HG02798 (cell line): ENCODE data around the gene NKX6-2.

Experiments used
- ATAC-seq: cut with Tn5 transposase; IDR thresholded peaks from one replicate; pipeline ENCODE4 v1.9.1; 2021; ENCODE audit warnings: mild to moderate bottlenecking; ENCODE audit not compliant: unreplicated experiment, poor library complexity

The NKX6-2 gene

DNA sequence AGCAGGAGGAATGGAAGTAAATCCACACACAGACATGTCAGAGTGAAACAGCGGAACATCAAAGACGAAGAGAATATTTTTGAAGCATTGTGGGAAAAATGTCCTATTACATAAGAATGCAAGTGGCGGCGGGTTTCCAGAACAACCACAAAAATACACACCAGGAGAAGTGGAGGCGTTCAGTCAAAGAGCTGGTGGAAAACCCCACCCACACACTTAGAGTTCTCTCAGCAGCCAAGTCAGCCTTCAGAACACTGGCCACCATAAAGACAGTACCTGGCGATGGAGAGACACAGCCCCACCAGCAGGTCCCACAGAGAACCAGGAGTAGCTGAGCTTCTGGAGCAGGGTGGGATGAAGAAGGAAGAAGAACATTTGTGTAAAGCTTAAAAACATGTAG, 23.7 kb downstream of the NKX6-2 start:
- no peak for ATAC-seq

DNA sequence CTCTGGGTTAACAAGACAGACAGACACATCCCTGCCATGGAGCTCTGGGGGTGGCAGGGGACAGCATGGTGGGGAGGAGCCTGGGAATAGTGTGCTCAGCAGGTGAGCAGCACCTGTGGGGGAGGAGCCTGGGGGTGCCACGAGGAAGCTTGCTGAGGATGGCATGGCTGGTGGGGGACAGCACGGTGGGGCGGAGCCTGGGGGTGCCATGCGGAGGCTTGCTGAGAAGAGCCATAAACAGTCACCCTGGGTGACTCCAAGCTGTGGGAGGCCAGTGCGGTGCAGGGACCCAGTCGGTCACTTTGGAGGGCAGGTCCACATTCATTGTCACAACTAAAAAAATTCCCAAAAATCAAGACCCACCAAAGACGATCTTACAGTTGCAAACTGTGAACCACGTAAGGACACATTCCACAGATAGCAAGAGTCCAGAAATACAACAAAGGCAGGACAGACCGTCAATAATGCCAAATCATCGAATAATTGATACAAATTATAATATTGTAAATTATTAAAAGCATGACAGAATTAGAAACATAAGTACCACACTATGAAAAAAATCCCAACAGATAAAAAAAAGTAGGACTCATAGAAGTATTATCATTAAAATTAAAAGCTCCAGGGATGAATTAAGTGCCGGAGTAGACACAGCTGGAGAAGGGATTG, 24.4 kb downstream of the NKX6-2 start:
- no peak for ATAC-seq

DNA sequence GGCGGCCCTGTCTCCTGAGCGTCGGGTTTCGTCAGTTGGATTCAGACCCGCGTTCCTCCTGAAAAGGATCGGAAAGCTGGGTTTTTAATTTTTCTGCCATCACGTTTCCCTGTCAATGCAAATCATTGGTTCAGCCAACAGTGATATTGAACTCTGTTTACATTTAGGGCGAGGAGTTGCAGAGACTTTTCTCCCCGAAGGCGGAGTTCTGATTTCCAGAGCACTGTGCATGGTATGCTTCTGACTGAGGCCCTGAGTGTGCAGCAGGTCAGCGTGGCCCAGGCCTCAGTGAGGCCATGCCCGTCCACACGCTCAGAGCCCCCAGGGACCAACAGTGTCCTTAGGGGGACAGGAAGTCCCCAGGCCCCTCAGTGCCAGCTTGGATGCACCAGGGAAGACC, 27.1 kb downstream of the NKX6-2 start:
- no peak for ATAC-seq

DNA sequence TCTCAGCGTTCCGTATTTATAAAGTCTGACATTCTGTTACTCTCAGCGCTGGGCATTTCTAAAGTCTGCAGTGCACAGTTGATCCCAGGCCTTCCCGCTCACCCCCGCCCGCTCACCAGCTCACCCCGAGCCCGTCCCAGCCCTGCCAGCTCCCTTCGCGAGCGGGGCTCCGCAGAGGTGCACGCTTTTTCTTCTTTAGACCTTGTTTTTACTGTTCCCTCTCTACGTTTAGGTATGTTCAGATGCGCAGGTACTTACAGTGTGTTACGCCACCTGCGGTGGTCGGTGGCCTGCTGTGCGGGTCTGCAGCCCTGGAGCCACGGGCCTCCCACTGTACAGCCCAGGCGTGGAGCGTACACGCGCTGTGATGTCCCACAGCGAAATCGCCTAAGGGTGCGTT, 28.8 kb downstream of the NKX6-2 start:
- ATAC-seq = no peak

DNA sequence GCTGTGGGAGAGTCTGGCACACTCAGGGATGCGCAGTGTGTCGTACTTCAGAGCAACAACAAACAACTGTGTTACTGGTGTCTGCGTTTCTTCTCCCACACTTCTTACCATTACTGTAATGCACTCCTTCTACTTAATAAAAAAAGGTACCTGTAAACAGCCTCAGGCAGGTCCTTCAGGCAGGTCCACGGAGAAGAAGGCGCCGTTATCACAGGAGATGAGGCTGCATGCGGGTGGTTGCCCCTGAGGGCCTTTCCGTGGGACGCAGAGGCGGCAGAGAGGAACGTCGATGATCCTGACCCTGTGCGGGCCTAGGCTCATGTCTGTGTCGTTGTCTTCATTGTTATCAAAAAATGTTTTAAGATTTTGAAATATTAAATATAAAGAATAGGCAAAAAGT, 29.4 kb downstream of the NKX6-2 start:
- ATAC-seq = no peak

DNA sequence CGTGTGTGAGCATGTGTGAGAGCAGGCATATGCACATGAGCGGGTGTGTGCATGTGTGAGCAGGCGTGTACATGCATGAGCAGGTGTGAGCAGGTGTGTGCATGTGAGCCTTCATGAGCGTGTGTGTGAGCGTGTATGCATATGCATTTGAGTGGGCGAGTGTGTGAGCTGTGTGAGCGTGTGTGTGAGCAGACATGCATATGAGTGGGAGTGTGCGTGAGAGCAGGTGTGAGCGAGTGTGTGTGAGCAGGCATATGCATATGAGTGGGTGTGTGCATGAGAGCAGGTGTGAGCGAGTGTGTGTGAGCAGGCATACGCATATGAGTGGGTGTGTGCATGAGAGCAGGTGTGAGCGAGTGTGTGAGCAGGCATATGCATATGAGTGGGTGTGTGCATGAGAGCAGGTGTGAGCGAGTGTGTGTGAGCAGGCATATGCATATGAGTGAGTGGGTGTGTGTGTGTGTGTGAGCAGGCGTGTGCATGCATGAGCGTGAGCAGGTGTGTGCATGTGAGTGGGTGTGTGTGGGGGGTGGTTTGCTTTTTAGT, 30.7 kb downstream of the NKX6-2 start:
- no peak for ATAC-seq

DNA sequence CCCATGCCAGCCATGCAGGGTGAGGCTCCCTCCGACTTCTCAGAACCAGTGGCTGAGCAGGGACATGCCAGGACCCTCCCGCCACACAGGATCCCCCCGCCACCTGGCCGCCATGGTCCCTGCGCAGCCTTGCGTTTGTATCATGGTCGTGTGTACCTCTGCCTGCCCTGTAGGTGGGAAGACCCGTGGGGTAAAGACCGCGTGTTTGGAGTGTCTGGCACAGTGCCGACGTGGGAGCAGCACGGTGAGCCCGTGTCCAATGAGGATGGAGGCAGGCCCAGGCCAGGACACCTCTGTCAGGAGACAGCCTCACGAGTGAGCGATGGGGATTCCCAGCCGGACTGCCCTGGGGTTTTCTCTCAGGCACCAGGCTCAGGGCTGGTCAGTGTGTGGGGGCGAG, 31.9 kb downstream of the NKX6-2 start:
- ATAC-seq = no peak

DNA sequence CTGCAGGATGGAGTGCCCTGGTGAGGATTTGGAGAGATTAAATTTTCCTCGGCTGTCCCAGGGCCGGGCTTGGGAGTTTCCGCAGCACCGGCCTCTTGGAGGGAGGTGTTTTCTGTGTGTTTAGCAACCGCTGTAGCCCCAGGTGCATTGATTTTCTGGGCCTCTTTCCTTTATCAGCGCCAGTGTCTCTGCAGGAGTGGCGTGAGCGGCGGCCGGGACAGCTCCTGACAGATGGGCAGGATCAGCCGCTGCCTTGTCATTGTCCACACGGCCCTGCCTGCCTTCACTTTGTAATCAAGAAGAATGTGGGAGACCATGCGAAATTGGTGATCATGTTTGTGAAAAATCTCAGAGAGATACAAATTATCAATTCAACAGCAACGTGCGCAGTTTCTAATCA, 32.4 kb downstream of the NKX6-2 start:
- ATAC-seq = no peak

DNA sequence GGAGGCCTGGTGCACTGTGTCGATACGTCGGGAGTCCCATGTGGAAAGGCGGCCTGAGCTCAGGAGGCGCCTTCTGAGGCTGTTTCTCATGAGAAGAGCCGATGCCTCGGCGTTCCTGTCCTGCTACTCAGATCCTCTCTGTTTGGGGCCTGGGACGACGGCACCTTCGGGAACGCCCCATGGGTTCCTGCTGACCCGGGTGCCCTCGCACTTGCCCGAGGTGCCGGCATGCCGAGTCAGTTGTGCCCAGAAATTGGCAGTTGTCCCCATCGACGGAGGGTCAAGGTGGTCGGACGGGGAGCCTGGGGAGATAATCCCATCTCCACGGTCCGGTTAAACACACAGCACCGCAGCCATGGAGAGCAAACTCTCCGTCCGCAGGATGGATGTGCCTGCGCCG, 33.0 kb downstream of the NKX6-2 start:
- ATAC-seq = no peak

DNA sequence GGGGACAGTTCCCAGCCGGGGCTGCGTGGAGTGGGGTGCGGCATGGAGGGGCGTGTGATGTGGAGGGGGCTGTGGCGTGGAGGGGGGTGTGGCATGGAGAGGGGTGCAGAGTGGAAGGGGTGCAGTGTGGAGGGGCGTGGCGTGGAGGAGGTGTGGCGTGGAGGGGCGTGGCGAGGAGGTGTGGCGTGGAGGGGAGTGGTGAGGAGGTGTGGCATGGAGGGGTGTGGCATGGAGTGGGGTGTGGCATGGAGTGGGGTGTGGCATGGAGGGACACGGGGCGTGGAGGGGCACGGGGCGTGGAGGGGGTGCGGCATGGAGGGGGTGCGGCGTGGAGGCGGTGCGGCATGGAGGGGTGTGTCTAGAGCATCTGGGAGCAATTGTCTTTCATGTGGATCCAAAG, 33.6 kb downstream of the NKX6-2 start:
- ATAC-seq = no peak

DNA sequence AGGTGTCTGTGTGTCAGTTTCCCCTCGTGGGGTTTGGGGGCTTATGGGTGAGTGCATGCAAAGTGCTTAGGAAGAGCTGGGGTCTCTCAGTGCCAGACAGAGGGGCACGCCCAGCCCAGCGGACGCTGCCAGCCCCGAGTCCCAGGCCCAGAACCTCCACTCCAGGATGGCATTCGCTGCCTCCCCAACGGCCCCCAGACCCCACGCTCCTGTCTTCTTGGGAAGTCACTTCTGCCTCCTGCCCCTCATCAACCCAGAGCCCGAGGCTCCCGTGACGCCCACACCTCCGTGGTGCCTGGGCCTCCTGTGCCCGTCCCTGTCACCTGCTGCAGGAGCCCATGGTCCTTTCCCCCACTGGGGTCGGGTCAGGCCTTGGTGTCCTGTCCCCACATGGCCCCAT, 35.0 kb downstream of the NKX6-2 start:
- no peak for ATAC-seq

DNA sequence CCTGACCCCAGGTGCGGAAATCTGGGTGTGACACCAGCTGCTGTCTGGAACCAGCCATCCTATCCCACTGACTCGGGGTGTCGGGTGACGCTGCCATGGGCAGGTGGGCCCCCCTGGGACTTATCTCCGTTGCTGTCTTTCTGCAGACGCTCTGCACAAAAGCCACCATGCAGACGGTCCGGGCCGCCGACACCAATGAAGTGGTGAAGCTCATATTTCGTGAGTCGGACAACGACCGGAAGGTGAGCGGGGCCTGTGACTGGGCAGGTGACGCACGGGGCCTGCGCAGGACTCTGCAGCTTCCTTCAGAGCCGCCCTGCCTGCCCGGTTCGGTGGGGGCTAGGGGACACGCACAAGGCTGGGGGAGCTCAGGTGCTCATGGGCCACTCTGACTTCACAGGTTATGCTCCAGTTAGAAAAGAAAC, 36.6 kb downstream of the NKX6-2 start:
- ATAC-seq = no peak

DNA sequence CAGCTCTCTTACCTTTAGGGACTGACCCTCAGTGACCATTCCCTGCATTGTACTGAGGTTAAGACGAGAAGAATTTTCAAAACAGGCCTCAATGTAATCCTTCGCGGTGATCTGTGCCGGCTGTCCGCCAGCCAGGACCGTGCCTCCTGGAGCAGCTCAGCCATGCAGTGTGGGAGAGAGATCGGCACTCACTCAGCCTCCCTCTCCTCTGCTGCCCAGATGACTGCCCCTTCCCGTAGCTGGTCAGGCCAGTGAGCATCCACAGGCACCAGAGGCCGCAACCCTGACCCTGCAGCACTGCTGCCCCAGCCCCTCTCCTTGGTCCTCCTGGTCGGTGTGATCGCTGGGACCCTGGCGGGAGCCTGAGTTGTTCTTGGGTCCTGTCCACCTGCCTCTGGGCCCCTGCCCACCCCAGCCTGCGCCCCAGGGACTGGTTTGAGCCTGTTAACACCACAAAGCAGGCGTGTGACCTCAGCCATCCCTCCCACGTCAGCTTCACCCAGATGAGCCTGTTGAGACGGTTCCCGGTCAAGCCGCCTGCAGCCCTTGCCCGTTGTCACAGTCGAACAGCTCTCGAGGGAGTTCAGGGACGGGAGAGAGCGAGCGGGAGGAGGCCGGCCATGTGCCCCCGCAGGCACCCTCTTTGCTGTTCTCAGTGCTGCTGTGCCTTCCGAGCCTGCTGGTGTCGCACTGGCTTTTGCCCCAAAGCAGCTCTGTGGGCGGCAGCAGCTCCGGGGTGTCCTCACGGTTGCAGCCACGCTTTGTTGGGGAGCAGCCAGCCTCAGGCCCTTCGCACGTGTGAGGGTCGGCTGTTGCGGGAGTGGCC, 37.2 kb downstream of the NKX6-2 start:
- no peak for ATAC-seq

DNA sequence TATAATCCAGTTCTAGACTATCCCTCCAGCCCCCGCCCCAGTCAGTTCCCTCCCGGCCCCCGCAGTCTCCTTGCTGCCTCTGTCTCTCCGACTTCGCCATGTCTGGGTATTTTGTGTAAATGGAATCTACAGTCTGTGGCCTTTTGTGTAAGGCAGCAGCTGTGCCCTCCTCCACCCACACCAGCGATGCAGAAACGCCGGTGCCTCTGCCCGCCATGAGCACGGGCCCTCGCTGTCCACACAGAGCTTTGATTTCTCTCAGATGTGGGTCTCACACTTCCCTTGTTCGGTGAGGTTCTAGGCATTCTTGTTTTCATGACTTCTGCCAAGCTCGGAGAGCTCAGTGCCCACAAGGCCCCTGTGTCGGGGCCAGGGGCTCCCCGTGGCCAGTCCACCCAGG, 37.8 kb downstream of the NKX6-2 start:
- no peak for ATAC-seq

DNA sequence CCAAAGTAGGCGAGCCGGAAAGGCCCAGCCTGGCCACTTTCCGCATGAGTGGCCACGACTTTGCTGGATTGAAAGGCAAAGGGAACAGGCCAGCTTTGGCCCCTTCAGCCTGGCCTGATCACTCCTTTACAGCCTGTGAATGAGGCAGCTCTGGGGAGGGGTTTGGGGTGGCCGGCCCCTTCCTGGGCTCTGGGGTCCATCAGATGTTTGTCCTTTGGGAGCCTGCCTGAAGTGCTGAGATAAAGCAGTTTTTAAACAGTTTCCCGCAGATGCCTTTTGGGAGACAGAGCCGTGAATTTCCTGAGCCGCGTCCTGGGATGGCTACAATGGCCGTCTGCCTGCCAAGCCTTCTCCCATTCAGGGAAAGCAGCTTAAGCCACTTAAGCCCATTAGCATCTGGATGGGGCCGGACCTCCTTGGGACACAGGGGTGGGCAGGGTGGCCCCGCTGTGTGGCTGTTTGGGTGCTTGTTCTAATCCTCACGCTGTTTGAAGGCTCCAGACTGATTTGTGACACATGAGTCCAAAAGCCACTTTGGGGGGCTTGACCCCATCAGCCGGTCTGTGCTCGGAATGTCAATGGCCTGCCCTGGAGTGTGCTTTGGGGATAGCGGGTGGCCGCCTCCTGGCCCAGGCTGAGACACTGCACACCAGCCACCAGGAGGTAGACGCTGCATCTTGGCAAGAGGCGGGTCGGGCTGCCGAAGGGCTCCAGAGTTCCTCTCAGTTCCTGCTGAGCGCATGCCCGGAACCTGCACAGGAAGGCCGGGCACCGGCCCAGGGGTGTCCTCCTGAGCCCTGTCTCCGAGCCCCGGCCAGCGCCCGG, 38.9 kb downstream of the NKX6-2 start:
- no peak for ATAC-seq

DNA sequence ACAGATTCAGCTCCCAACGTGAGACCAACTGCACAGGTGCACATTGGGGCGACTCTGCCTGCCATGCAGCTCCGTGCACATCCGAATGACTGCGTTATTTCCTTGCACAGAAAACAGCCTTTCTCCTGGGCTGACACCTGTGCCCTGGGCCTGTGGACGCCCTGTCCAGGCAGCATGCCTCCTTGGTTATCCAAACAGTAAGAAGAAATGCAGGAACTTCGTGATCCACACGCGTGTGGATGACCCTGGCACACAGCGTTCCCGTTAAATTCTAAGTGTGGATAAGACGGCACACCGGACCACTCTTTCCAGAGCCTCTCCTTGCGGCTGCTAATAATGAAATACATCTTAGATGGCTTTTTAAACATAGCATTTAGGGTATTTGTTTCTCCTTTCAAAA, 39.6 kb downstream of the NKX6-2 start:
- no peak for ATAC-seq

DNA sequence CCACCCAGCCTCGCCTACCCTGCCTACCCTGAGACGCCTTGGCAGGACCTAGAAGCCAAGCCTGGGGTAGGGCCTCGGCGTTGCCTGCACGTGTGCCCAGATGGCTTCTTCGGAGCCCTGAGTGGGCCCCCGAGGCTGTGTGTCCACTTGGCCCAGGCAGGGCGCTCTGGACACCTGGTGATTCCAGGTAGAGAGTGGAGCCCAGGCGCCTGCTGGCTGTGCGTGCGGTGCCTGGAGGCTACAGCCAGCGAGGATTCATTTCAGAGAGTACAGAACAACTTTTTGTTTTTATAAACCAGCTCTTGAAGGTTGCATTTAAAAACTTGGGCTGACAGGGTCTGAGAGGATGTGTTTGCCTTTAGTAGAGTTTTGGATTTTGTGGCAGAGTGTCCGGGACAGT, 40.0 kb downstream of the NKX6-2 start:
- no peak for ATAC-seq

DNA sequence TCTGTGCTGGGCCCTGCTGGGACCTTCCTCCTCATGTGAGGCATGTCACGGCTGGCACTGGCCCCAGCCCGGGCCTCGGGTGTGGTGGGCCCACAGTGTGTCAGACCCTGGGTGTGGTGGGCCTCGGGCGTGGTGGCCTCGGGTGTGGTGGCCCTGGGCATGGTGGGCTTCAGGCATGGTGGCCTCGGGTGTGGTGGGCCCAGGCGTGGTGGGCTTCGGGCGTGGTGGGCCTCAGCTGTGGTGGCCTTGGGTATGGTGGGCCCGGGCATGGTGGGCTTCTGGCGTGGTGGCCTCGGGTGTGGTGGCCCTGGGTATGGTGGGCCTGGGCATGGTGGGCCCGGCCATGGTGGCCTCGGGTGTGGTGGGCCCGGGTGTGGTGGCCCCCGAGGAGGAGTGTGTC, 40.4 kb downstream of the NKX6-2 start:
- ATAC-seq = no peak

DNA sequence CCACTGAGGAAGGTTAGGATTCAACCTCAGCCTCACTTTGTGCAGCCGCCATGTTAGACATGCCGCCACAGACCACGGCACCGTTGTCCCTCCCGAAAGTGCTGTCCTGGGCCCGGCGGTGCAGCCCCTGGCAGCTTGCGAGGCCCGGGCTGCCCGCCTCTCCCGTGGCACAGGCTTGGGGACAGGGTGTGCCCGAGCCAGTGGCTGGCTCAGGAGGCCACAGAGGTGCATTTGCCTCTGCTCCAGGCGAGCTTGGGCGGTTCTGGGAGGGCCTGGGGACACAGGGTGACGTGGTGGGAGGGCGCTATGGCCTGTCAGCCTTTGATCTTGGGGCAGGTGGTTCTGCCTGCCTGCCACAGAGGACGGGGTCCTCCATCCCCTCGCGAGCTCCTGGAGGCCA, 41.1 kb downstream of the NKX6-2 start:
- ATAC-seq = no peak

DNA sequence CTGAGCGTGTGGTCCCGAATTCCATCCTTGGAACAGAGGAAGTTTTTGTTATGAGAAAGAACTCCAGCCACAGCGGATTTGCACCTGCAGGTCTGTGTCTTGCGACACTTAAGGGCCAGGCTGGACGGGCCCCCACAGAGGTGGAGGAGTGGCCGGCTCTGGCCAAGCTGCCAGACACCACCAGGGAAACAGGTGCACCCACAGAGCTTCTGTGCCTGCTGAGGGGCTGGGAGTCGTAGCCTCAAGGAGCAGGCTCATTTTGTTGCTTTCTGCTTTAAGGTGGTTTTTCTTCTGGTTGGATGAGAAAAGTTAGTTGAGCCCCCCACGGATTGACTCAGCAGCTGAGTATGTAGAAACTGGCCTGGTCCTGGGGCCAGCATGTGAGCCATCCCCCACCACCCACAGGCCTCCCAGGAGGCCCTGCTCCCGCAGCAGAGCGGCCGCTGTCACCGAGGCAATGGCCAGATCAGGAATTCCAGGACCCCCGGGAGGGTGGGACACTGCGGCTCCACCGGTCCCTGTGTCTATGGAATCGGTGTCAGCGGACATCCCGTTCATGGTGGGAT, 41.9 kb downstream of the NKX6-2 start:
- no peak for ATAC-seq
